ENCODE results near the gene AVL9. TPM values are rescaled to one million over a fixed set of nuclear protein-coding genes. Genes with fewer than 3 reads are reported as not detected.

The AVL9 gene
- total and polyA plus RNA-seq, 9 of the 15 experiments (the other 6 are each of a cell fraction or from before 2014, with no cell fraction given), result 6.4 to 66.2 (median 30.1) TPM

GRCh38 chr7:32490127-32490796 lies 5.0 kb upstream of the AVL9 start, which contains the start of gene LSM5 (continued):
- TF ChIP-seq EP300 (IDR thresholded peaks at IDR 0.05; ENCODE audit: low read length), result peak; percentile 46; the same call in 1 of the 2 replicates
- peak; percentile 66 for TF ChIP-seq ZNF12 (CRISPR knock-in tag; IDR thresholded peaks at IDR 0.05)
- TF ChIP-seq BCLAF1 (IDR thresholded peaks at IDR 0.05; ENCODE audit: borderline replicate concordance in 1 of 2, control insufficient read depth in 1 of 2, low read depth in 2 of 2, low read length in 1 of 2), result peak in 1 of 2 experiments; percentile 92; a peak in 2 of 4 replicates
- TF ChIP-seq MAZ (CRISPR knock-in tag; conservative IDR thresholded peaks at IDR 0.05 in 1 of 2, IDR thresholded peaks at IDR 0.05 in 1 of 2), result peak in 1 of 2 experiments; percentile 68; a peak in 3 of 4 replicates
- peak; percentile 48 to 66; a peak in 3 of 4 replicates for TF ChIP-seq NRF1 (conservative IDR thresholded peaks at IDR 0.05 in 1 of 2, IDR thresholded peaks at IDR 0.05 in 1 of 2)
- no peak for TF ChIP-seq PTTG1 (tag; IDR thresholded peaks at IDR 0.05; ENCODE audit: low read depth)
- TF ChIP-seq FOXP4 (CRISPR knock-in tag; IDR thresholded peaks at IDR 0.05; ENCODE audit: borderline replicate concordance), result peak; percentile 47; the same call in 1 of the 2 replicates
- TF ChIP-seq CBX3 (IDR thresholded peaks at IDR 0.05; ENCODE audit: borderline replicate concordance in 1 of 2, low read length in 2 of 2), result peak in 1 of 2 experiments; percentile 87; a peak in 1 of 3 replicates
- TF ChIP-seq HDAC2 (IDR thresholded peaks at IDR 0.05), result peak; percentile 77; the same call in 1 of the 2 replicates
- peak; percentile 73 for TF ChIP-seq RBM22 (IDR thresholded peaks at IDR 0.05; ENCODE audit: low read depth, low read length, poor library complexity, severe bottlenecking)
- peak; percentile 57; the same call in 1 of the 2 replicates for TF ChIP-seq PHF21A (IDR thresholded peaks at IDR 0.05; ENCODE audit: borderline replicate concordance, low read depth)
- peak; percentile 62 for TF ChIP-seq ATF7 (IDR thresholded peaks at IDR 0.05)

Measured in K562 (cell line).